Pancreas (tissue), 10 donors: ENCODE measurements around the gene MIDN. TPM values are rescaled to one million over a fixed set of nuclear protein-coding genes. Genes with fewer than 3 reads are reported as not detected.

Source experiments
- ATAC-seq, 4 donors: fragments of 200-7000 bp; cut with Tn5 transposase; one replicate each; pipeline versions ENCODE4 v1.8.0 to v1.9.1; 2020; ENCODE audit warnings: mild to moderate bottlenecking in 4 of 4, moderate library complexity in 4 of 4
- DNase-seq, 6 donors: peaks; one replicate each; pipeline ENCODE4 v3.0.0-alpha.2; 2020
- FAIRE-seq: peaks from 2 replicates; lab custom pipeline; 2012; peaks lifted over from hg19 to GRCh38; lab: Jason Lieb, UNC
- H3K27ac ChIP-seq, 4 donors: fragments of 200-600 bp; sonication (generic); 1 replicate in 3 of 4; 2 replicates in 1 of 4; pipeline versions ENCODE4 v1.5.0 to v1.8.0; 2020
- H3K27me3 ChIP-seq, 4 donors: fragments of 200-600 bp; one replicate each; pipeline ENCODE4 v1.8.0; 2021
- H3K36me3 ChIP-seq, 3 donors: fragments of 200-600 bp; sonication (generic) in 1 of 3; one replicate each; pipeline versions ENCODE4 v1.5.0 to v1.8.0; 2020 to 2021
- H3K4me1 ChIP-seq, 3 donors: fragments of 200-600 bp; one replicate each; pipeline ENCODE4 v1.8.0; 2021
- H3K4me3 ChIP-seq, 4 donors: fragments of 200-600 bp; sonication (generic) in 2 of 4; one replicate each; pipeline versions ENCODE4 v1.5.0 to v1.8.0; 2020 to 2021
- H3K9me3 ChIP-seq, 4 donors: fragments of 200-600 bp; one replicate each; pipeline ENCODE4 v1.8.0; 2021
- CTCF ChIP-seq, 4 donors: fragments of 200-600 bp; sonication (generic) in 3 of 4; IDR thresholded peaks; one replicate each; pipeline versions ENCODE4 v1.5.0 to v1.8.0; 2021; ENCODE audit warnings: antibody characterized with exemption in 4 of 4
- WGBS, 2 donors: extraction: QIAGEN DNeasy Blood & Tissue Kit; methylation state at CpG; one replicate each; pipeline ENCODE4 v1.1.7; 2013; 5-methylcytosine and 5-hydroxymethylcytosine counted together
- intact Hi-C, 3 donors: fragments of 100-400 bp; cut with DNase I; formaldehyde crosslinking; loops; one replicate each; pipeline versions ENCODE4 v1.11.1 to v1.14.2; 2022
- polyA plus RNA-seq, 2 donors: library from polyadenylated mRNA; stranded (reverse); fragments of 200-250 nt; gene quantifications; one replicate each; pipeline ENCODE4 v1.2.3, GENCODE V29; 2013
- total RNA-seq, 6 donors: library from RNA; stranded (reverse); fragmentation: NEBNext Ultra II Directional in 4 of 6; extraction: Animal tissue kit (Norgen Biotek cat#: 25700) in 4 of 6; gene quantifications; one replicate each; pipeline versions ENCODE4 v1.2.1 to v1.2.4, GENCODE V29; 2021 to 2023
- donor health status: healthy with polysubstance abuse.
- donor health status: DM: no; HTN: no; CAD: no; lungs with moderate emphysema.
- donor health status: DM: no; HTN: no; CAD: no.
- donor health status: control.
- donor health status: control.
- donor health status: Bipolar disorder and iron deficiency.
- donor health status: DM: yes; HTN: yes; CAD: no.
- donor health status: DM: no; HTN: no; CAD: no.
- donor health status: DM: no; HTN: no; CAD: no.
- donor health status: DM: yes; HTN: yes; CAD: no.

Gene MIDN
- total and polyA plus RNA-seq, 8 donors: 32.1 to 78.0 (median 44.4) TPM

- H3K9me3 ChIP-seq: no peaks in the 10 kb centered on the region
- no peak for FAIRE-seq
- H3K4me1 ChIP-seq: peaks cover 15 to 23% (median 19%) of the 10 kb centered on the region in 3 donors
- H3K36me3 ChIP-seq: peaks cover 0 to 8% (median 5%) of the 10 kb centered on the region in 3 donors
- 87 to 90% methylated on average over 49 to 61 of the region's 61 CpGs for WGBS, 2 donors
- TF ChIP-seq CTCF (IDR thresholded peaks at IDR 0.05): no peak
- H3K27ac ChIP-seq: no peak overlapping the region
- no peaks in the 10 kb centered on the region for H3K27me3 ChIP-seq
- DNase-seq: no peak
- intact Hi-C loops: no loop called here
- H3K4me3 ChIP-seq: no peak overlapping the region
- ATAC-seq: no peak
Observed at GRCh38 chr19:1229924-1230782, 18.2 kb upstream of the MIDN start.

DNA sequence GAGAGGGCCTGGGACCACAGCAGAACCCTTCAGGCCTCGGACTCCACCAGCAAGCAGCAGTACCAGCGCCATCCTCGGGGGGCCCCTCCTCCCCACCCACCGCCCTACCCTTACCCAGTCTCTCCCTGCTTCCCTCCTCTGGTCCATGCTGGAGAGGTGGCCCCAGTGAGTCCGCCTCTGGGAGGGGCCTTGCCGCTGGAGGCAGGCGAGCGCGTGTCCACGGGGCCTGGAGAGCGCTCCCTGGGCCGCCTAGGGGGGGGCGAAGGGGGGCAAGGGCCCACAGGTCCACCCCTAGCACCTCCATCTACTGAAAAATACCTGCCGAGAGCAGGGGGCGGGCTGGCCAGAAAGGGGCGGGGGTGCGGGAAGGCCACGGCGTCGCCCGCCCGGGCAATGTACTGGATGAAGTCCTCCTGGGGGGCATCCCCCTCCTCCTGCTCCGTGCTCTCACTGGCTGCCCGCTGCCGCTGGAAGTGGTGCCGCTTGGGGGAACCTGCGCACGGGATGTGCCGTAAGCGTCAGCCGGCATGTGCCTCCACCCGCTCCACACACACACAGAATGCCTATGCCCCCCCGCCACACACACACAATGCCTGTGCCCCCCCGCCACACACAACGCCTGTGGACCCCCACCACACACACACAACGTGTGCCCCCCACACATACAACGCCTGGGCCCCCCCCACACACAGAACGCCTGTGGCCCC, 17.4 kb upstream of the MIDN start:
- Histone ChIP-seq H3K27ac (no peak overlapping the region), H3K4me3 (no peak overlapping the region), H3K4me1 (peaks cover 15 to 23% (median 19%) of the 10 kb centered on the region in 3 donors), H3K27me3 (no peaks in the 10 kb centered on the region), H3K9me3 (no peaks in the 10 kb centered on the region), H3K36me3 (peaks cover 0 to 8% (median 5%) of the 10 kb centered on the region in 3 donors)
- ATAC-seq (no peak), FAIRE-seq (no peak), DNase-seq (no peak)
- intact Hi-C loops: no loop called here
- WGBS, 2 donors: 79% methylated on average over 32 to 38 of the region's 38 CpGs
- no peak for TF ChIP-seq CTCF (IDR thresholded peaks at IDR 0.05)

GRCh38 chr19:1231729-1232637, 16.4 kb upstream of the MIDN start:
- peak; percentile 40 to 59 (median 44) for ATAC-seq

More at GRCh38 chr19:1231729-1232637, 16.4 kb upstream of the MIDN start:
- FAIRE-seq (no peak), DNase-seq (no peak)
- TF ChIP-seq CTCF (IDR thresholded peaks at IDR 0.05): no peak
- H3K4me1 ChIP-seq: peaks cover 15 to 23% (median 20%) of the 10 kb centered on the region in 3 donors
- 68 to 74% methylated on average over 15 of the region's 15 CpGs for WGBS, 2 donors
- no peak overlapping the region for H3K4me3 ChIP-seq
- no peaks in the 10 kb centered on the region for H3K27me3 ChIP-seq
- H3K36me3 ChIP-seq: peaks cover 0 to 8% (median 0%) of the 10 kb centered on the region in 3 donors
- peak overlapping the region in 2 of 4 donors; percentile 49 to 51 for H3K27ac ChIP-seq
- no peaks in the 10 kb centered on the region for H3K9me3 ChIP-seq
- intact Hi-C loops: no loop called here
